HEK293T (cell line): Measurements from ENCODE around the gene ADGRG1.
A peak's percentile ranks its signal among the peaks of the same experiment; 100 is the strongest.

Experiments
- CTCF ChIA-PET: fragments of 350-600 bp; formaldehyde crosslinking; extraction: SDS; loops from one replicate; lab custom pipeline; 2021; ENCODE audit warnings: antibody characterized with exemption, inconsistent platforms; lab: Yijun Ruan, JAX
- POLR2A ChIA-PET: fragments of 350-600 bp; formaldehyde crosslinking; extraction: SDS; loops from one replicate; lab custom pipeline; 2020; ENCODE audit warnings: antibody characterized with exemption, inconsistent platforms; lab: Yijun Ruan, JAX
- DNase-seq: peaks from one replicate; pipeline ENCODE4 v3.0.0; 2012; ENCODE audit warnings: mixed read lengths; ENCODE audit errors: extremely low spot score
- ARNT ChIP-seq: fragments of 450-650 bp; IDR thresholded peaks from 2 replicates; pipeline ENCODE4 v1.6.1; 2017; ENCODE audit warnings: mild to moderate bottlenecking
- BHLHE40 ChIP-seq: fragments of 450-650 bp; IDR thresholded peaks from 2 replicates; pipeline ENCODE4 v1.6.1; 2016; ENCODE audit warnings: mild to moderate bottlenecking, moderate library complexity, borderline replicate concordance
- CTBP1 ChIP-seq: fragments of 450-650 bp; IDR thresholded peaks from 2 replicates; pipeline ENCODE4 v1.6.1; 2016; ENCODE audit warnings: borderline replicate concordance
- ELF4 ChIP-seq: fragments of 450-650 bp; IDR thresholded peaks from 2 replicates; pipeline ENCODE4 v1.6.1; 2017; ENCODE audit warnings: antibody characterized with exemption
- FOXA1 ChIP-seq: fragments of 450-650 bp; IDR thresholded peaks from 2 replicates; pipeline ENCODE4 v1.6.1; 2016; ENCODE audit warnings: mild to moderate bottlenecking
- FOXK2 ChIP-seq: fragments of 450-650 bp; IDR thresholded peaks from 2 replicates; pipeline ENCODE4 v1.6.1; 2016; ENCODE audit warnings: mild to moderate bottlenecking
- FOXM1 ChIP-seq: fragments of 450-650 bp; IDR thresholded peaks from 2 replicates; pipeline ENCODE4 v1.6.1; 2017; ENCODE audit warnings: mild to moderate bottlenecking, borderline replicate concordance
- HDGF ChIP-seq: fragments of 450-650 bp; IDR thresholded peaks from 2 replicates; pipeline ENCODE4 v1.6.1; 2017; ENCODE audit warnings: antibody characterized with exemption, borderline replicate concordance
- L3MBTL2 ChIP-seq: fragments of 450-650 bp; conservative IDR thresholded peaks from 2 replicates; pipeline ENCODE4 v1.6.1; 2016; ENCODE audit warnings: mild to moderate bottlenecking
- LEF1 ChIP-seq: fragments of 450-650 bp; IDR thresholded peaks from 2 replicates; pipeline ENCODE4 v1.6.1; 2017; ENCODE audit warnings: mild to moderate bottlenecking, borderline replicate concordance
- NFRKB ChIP-seq: fragments of 450-650 bp; IDR thresholded peaks from 2 replicates; pipeline ENCODE4 v1.6.1; 2016; ENCODE audit warnings: mild to moderate bottlenecking, moderate library complexity
- SP1 ChIP-seq: fragments of 450-650 bp; IDR thresholded peaks from 2 replicates; pipeline ENCODE4 v1.6.1; 2017
- SUZ12 ChIP-seq: fragments of 450-650 bp; IDR thresholded peaks from 2 replicates; pipeline ENCODE4 v1.6.1; 2016; ENCODE audit warnings: mild to moderate bottlenecking
- TARDBP ChIP-seq: fragments of 450-650 bp; IDR thresholded peaks from 2 replicates; pipeline ENCODE4 v1.6.1; 2016
- ZNF384 ChIP-seq: fragments of 450-650 bp; IDR thresholded peaks from 2 replicates; pipeline ENCODE4 v1.6.1; 2016
- TF ChIP-seq, protein P1 (sequence below): fragments of 450-650 bp; IDR thresholded peaks from 2 replicates; pipeline ENCODE4 v1.6.1; 2016

The ADGRG1 gene

DNA sequence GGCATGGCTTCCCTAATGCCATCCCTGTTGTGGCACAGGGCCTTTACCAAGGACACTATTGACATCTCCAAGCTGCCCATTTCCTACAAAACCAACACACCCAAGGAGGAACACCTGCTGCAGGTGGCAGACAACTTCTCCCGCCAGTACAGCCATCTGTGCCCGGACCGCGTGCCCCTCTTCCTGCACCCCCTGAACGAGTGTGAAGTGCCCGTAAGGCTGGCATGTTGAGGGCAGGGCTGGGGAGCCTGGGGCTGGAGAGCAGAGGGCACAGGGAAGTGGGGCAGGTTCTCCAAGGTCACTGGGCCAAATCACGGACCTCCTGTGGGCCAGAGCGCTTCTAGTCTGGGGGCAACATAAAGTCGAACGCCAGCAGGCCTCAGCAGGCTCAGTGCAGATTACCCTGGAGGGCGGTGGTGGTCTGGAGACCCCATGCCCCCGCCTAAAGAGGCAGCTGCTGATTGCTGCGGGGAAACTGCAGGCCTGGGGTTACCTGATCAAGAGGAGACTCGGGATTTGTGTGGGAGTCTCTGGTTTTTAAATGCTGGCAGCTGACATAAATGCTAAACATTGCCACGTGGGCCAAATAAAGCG lies 70.5 kb downstream of the ADGRG1 start:
- ChIA-PET POLR2A (no interaction called here), CTCF (no interaction called here)
- TF ChIP-seq ELF4 (no peak), L3MBTL2 (no peak), TARDBP (no peak), FOXA1 (no peak), CTBP1 (no peak), LEF1 (no peak), BHLHE40 (no peak), ZNF384 (no peak), SP1 (no peak), SUZ12 (no peak), HDGF (no peak), FOXM1 (no peak)
- TF ChIP-seq, protein P1, sequence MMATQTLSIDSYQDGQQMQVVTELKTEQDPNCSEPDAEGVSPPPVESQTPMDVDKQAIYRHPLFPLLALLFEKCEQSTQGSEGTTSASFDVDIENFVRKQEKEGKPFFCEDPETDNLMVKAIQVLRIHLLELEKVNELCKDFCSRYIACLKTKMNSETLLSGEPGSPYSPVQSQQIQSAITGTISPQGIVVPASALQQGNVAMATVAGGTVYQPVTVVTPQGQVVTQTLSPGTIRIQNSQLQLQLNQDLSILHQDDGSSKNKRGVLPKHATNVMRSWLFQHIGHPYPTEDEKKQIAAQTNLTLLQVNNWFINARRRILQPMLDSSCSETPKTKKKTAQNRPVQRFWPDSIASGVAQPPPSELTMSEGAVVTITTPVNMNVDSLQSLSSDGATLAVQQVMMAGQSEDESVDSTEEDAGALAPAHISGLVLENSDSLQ, result no peak
- DNase-seq, result no peak

DNA sequence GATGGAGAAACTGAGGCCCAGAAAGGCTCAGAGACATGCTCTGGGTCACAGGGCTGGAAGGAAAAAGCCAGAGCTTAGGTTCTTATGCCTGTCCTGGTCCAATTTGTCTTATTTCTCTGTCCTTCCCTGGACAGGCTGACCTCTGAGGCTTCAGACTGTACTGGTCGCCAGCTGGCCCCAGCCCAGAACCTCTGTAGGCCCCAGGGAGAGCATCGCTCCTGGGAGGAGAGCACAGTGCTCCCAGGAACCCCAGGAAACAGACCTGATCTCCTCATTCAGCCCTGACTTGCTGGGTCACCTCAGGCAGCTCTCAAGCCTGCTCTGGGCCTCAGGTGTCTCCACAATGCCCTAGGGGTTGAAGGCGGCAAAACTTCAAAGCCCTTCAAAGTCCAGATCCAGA lies 71.1 kb downstream of the ADGRG1 start:
- POLR2A ChIA-PET, result no interaction called here
- no peak for DNase-seq
- TF ChIP-seq, protein P1, result no peak
- TF ChIP-seq ELF4, result no peak
- TF ChIP-seq FOXK2, result no peak
- TF ChIP-seq SUZ12, result no peak
- no peak for TF ChIP-seq L3MBTL2
- no peak for TF ChIP-seq NFRKB
- TF ChIP-seq FOXM1, result no peak
- TF ChIP-seq ZNF384, result no peak
- CTCF ChIA-PET, result no interaction called here

DNA sequence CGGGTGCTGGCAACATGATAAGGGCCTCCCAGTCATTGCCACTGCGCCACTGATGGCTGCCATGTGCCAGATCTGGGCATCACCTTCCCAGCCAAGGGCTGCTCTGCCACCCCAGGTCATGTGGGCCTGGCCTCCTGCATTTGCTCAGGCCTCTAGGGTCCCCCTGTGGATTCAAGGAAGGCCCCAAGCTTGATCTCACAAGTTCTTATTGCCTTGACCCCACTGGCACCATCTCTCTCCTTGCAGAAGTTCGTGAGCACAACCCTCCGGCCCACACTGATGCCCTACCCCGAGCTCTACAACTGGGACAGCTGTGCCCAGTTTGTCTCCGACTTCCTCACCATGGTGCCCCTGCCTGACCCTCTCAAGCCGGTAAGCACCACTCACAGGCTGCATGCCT lies 71.5 kb downstream of the ADGRG1 start:
- DNase-seq, result no peak
- POLR2A ChIA-PET, result no interaction called here

DNA sequence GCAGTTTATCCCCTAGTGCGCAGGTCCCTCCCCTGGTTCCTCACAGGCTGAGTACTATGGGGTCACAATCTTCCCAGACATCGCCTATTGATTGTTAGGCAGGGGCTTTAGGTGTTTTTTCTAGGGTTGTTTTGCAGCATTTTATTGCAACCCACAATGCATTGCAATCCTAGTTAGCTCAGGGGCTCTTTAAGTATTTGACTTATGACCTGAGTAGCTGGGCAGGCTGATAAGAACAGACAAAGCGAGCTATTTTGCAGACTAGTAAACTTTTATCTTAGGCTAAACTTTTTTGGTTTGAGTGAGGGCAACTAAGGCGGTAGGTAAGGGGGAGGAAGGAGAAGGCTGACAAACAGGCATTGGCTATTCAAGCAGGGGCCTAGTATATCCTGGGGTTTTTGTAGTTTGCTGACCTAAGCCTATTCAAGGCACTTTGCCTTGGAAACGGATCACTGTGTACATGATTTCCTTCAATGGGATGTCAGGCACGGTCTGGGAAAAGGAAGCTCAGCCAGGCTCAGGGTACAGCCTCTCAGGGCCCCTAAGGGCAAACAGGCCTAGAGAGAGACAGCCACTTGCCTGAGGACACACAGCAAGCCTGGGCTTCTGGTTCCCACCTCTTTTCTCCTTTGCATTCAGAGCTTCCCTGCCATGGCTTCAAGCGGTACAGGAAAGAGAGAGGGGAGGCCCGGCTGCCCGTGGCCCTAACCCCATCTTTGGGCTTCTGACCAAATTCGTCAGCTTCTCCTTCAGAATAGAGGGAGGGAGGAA lies 72.5 kb downstream of the ADGRG1 start:
- TF ChIP-seq SUZ12 (no peak), NFRKB (no peak), FOXA1 (no peak), ZNF384 (no peak), HDGF (no peak), SP1 (no peak), L3MBTL2 (no peak), BHLHE40 (no peak), FOXM1 (no peak), ELF4 (no peak)
- CTCF ChIA-PET, result no interaction called here
- DNase-seq, result no peak
- POLR2A ChIA-PET, result interaction anchor here (0.6 kb wide), 1 partner anchor 354 kb away, joined by 3 read pairs; no protein-coding TSS in a partner anchor

More for the DNA sequence above, 71.5 kb downstream of the ADGRG1 start:
- TF ChIP-seq CTBP1, result no peak
- TF ChIP-seq NFRKB, result no peak
- no peak for TF ChIP-seq ARNT
- TF ChIP-seq SP1, result no peak
- TF ChIP-seq, protein P1, result no peak
- no peak for TF ChIP-seq SUZ12
- no peak for TF ChIP-seq FOXK2
- no peak for TF ChIP-seq TARDBP
- no peak for TF ChIP-seq HDGF
- TF ChIP-seq BHLHE40, result no peak
- TF ChIP-seq FOXA1, result no peak
- TF ChIP-seq FOXM1, result no peak
- no peak for TF ChIP-seq LEF1
- CTCF ChIA-PET, result no interaction called here

DNA sequence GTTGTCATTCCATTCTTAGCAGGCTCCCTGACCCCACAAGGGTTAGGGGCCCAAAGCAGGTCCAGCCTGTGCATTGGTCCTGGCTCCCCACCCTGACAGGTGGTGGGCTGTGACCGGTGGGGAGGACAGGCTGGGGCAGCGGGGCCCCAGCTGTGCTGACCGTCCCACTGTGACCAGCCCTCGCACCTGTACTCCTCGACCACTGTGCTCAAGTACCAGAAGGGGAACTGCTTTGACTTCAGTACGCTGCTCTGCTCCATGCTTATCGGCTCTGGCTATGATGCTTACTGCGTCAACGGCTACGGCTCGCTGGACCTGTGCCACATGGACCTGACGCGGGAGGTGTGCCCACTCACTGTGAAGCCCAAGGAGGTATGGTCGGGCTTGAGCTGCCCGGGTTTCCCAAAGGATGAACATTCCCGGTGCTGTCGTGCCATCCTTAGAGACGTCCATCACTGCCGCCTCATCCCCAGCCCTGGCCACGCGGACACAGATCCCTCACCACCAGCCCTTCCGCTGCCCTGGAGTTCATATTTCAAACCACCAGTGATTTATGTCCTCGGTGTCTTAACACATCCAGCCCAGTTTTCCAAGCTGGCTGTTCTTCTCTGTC lies 73.4 kb downstream of the ADGRG1 start:
- CTCF ChIA-PET, result no interaction called here
- TF ChIP-seq, protein P1, result peak; percentile 6; the same call in 1 of the 2 replicates
- TF ChIP-seq ZNF384, result no peak
- DNase-seq, result no peak
- POLR2A ChIA-PET, result no interaction called here
